MCF 10A (cell line): ENCODE measurements around the gene CITED2. TPM values are rescaled to one million over a fixed set of nuclear protein-coding genes. Genes with fewer than 3 reads are reported as not detected.

Experiments used
- Bru-seq: library from RNA; stranded (reverse); fragments of 400-500 nt; gene quantifications from one replicate; lab custom pipeline; 2021; lab: Mats Ljungman, UMichigan
- BruChase-seq, 2 experiments: library from RNA; stranded (reverse); fragments of 400-500 nt; gene quantifications; one replicate each; lab custom pipeline; 2021; lab: Mats Ljungman, UMichigan
- BruUV-seq: library from RNA; stranded (reverse); fragments of 400-500 nt; replicated peaks from 2 replicates; lab custom pipeline; 2021; lab: Mats Ljungman, UMichigan
- CTCF ChIA-PET: fragments of 300-600 bp; sonication (Branson Sonifier 250); formaldehyde crosslinking; extraction: SDS; loops from one replicate; lab custom pipeline; 2021; ENCODE audit warnings: antibody characterized with exemption, inconsistent platforms; lab: Yijun Ruan, JAX
- POLR2A ChIA-PET: fragments of 300-600, 350-650 bp; sonication (Branson Sonifier 250); formaldehyde crosslinking; extraction: SDS; loops from one replicate; lab custom pipeline; 2020; ENCODE audit warnings: antibody characterized with exemption, inconsistent platforms; lab: Yijun Ruan, JAX
- DNase-seq: peaks from one replicate; pipeline ENCODE4 v3.0.0-alpha.2; 2018; ENCODE audit not compliant: unreplicated experiment
- H3K27ac Mint-ChIP-seq: one replicate; pipeline ENCODE4 v1.8.0; 2022; ENCODE audit warnings: mild to moderate bottlenecking, low read depth, mixed read lengths; ENCODE audit not compliant: unreplicated experiment
- H3K27me3 Mint-ChIP-seq: one replicate; pipeline ENCODE4 v1.8.0; 2022; ENCODE audit warnings: mixed read lengths; ENCODE audit not compliant: insufficient read depth, unreplicated experiment
- H3K36me3 Mint-ChIP-seq: one replicate; pipeline ENCODE4 v1.8.0; 2022; ENCODE audit warnings: mild to moderate bottlenecking, moderate library complexity, mixed read lengths; ENCODE audit not compliant: insufficient read depth, unreplicated experiment
- H3K4me1 Mint-ChIP-seq: one replicate; pipeline ENCODE4 v1.8.0; 2022; ENCODE audit warnings: mixed read lengths; ENCODE audit not compliant: insufficient read depth, unreplicated experiment
- H3K4me3 Mint-ChIP-seq: one replicate; pipeline ENCODE4 v1.8.0; 2022; ENCODE audit warnings: mild to moderate bottlenecking, moderate library complexity, mixed read lengths; ENCODE audit not compliant: unreplicated experiment
- H3K9me3 Mint-ChIP-seq: one replicate; pipeline ENCODE4 v1.8.0; 2022; ENCODE audit warnings: mixed read lengths; ENCODE audit not compliant: unreplicated experiment
- intact Hi-C: fragments of 100-400 bp; cut with micrococcal nuclease; formaldehyde crosslinking; loops from 2 replicates; pipeline ENCODE4 v1.14.1; 2022
- long read RNA-seq: library from polyadenylated mRNA; stranded (forward); transcript quantifications from one replicate; pipeline ENCODE4 v2.0.0, GENCODE V29; 2022
- total RNA-seq: library from RNA; stranded (reverse); gene quantifications from 2 replicates; pipeline ENCODE4 v1.2.3, GENCODE V29; 2022
- TF ChIP-seq, protein P1 (sequence below): fragments of 200-600 bp; IDR thresholded peaks from one replicate; pipeline ENCODE4 v1.8.0; 2022; ENCODE audit warnings: antibody characterized with exemption, mild to moderate bottlenecking; ENCODE audit not compliant: unreplicated experiment

Gene CITED2, protein sequence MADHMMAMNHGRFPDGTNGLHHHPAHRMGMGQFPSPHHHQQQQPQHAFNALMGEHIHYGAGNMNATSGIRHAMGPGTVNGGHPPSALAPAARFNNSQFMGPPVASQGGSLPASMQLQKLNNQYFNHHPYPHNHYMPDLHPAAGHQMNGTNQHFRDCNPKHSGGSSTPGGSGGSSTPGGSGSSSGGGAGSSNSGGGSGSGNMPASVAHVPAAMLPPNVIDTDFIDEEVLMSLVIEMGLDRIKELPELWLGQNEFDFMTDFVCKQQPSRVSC
- total RNA-seq: 50.4 and 62.0 TPM in 2 replicates
- percentile 98 among the genes with signal in this experiment for Bru-seq, nascent RNA
- BruChase-seq, experiment 1, labeled RNA remaining after a 6-hour chase: percentile 57 among the genes with signal in this experiment
- BruChase-seq, experiment 2, labeled RNA remaining after a 2-hour chase: percentile 96 among the genes with signal in this experiment
- long read RNA-seq, transcript CITED2-201 (2 exons, 2,354 nt): major isoform, 6 of 7 reads
- long read RNA-seq, partial matches to known transcripts: 0 of 7 reads
- long read RNA-seq, other reads (novel, unspliced or antisense): 1 of 7 reads

DNA sequence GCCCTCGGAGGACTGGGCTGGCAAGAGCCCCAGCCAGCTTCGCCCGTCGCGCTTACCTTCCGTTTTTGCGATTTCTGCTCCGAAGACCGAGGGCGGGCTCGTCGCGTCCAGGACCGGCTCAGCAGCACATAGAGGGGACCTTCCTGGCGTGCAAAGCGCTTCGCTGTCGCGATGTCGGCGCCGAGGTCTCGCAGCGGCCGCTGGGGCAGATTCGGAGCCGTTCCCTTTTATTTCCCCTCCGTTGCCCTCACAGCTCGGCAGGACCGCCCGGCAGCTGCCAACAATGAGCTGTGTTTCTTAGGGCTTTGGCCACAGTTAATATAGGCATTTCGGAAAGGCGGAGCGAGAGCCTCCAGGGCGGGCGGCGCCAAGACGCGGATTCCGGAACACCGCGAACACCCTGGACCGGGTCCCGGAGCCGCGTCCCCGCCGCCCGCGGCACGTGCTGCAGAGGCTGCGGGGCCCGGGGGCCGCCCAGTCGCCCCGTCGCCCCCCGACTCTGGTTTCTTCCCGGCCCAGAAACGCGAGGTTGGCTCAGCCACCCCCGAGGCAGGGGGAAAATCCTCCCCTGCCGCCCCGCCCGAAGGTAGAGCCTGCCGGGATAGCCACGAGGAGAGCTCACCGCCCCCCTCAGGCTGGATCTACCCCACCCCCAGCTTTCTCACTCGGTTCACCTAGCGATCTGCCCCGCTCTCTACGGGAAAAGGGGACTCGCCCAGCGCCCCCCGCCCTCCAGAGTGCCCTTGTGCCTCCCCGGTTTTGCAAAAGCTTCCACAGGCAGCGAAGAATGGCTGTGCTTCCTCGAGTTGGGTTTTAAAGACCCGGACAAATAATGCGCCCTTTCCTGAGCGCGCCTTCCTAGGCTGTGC, at the start of gene CITED2:
TSS of gene CITED2 (minus strand) at position 292 of the 869 bp plus-strand sequence. CDS start 704 bp downstream, outside the sequence.
- Mint-ChIP-seq H3K9me3 (no peaks in the 10 kb centered on the region), H3K4me1 (peaks cover 41% of the 10 kb centered on the region), H3K4me3 (peak within 1 kb of the TSS; percentile 97), H3K27me3 (no peaks in the 10 kb centered on the region), H3K27ac (peak within 1 kb of the TSS; percentile 97), H3K36me3 (peaks cover 56% of the 10 kb centered on the region)
- CTCF ChIA-PET: interaction anchor here (0.6 to 1.8 kb wide), 22 partner anchors 63 to 1613 kb away, joined by 3 to 7 read pairs (median 4); no protein-coding TSS in a partner anchor
- BruUV-seq: no TSS peak
- TF ChIP-seq, protein P1, sequence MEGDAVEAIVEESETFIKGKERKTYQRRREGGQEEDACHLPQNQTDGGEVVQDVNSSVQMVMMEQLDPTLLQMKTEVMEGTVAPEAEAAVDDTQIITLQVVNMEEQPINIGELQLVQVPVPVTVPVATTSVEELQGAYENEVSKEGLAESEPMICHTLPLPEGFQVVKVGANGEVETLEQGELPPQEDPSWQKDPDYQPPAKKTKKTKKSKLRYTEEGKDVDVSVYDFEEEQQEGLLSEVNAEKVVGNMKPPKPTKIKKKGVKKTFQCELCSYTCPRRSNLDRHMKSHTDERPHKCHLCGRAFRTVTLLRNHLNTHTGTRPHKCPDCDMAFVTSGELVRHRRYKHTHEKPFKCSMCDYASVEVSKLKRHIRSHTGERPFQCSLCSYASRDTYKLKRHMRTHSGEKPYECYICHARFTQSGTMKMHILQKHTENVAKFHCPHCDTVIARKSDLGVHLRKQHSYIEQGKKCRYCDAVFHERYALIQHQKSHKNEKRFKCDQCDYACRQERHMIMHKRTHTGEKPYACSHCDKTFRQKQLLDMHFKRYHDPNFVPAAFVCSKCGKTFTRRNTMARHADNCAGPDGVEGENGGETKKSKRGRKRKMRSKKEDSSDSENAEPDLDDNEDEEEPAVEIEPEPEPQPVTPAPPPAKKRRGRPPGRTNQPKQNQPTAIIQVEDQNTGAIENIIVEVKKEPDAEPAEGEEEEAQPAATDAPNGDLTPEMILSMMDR: no peak
- intact Hi-C loops: loop anchor here (1.0 to 10.0 kb wide), 18 partner anchors 34 to 1547 kb away; no protein-coding TSS in a partner anchor
- POLR2A ChIA-PET: interaction anchor here (0.5 to 6.6 kb wide), 101 partner anchors 9 to 1547 kb away, joined by 3 to 83 read pairs (median 5); partner anchors contain the start of gene CCDC28A
- peak; percentile 95 for DNase-seq

DNA sequence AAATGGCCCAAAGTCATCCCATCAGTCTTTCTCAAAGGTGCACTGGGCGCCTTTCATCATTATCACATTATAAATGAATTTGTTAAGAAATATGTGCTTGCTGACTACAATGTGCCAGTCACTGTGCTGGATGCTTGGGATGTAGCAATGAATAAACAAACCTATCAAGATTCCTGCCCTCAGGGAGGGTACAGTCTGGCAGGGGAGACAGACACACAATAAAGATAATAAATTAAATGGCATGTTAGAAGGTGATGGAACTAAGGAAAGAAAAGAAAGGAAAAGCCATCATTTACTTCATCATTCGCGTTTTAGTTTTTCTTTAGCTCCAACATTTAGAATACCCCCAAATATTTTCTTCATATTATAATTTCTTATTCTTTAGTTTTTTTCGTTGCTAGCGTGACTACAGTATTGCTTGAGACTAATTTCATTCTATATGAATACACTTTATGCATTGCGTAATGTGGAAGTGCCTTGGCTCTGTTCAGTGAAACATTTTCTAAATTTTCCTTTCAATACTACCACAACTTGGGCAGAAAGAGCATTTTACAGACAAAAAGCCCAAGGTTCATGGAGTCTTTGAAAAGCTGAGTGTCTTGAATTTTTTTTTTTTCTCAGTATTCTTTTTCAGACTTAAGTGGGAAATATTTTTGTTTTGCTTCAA, 48.7 kb upstream of the CITED2 start:
- Mint-ChIP-seq H3K36me3 (no peaks in the 10 kb centered on the region), H3K9me3 (no peaks in the 10 kb centered on the region), H3K27me3 (no peaks in the 10 kb centered on the region), H3K27ac (no peak overlapping the region), H3K4me3 (no peak overlapping the region), H3K4me1 (peaks cover 15% of the 10 kb centered on the region)
- BruUV-seq: no TSS peak
- ChIA-PET CTCF (interaction anchor here (0.6 kb wide), 1 partner anchor 527 kb away, joined by 3 read pairs; no protein-coding TSS in a partner anchor), POLR2A (interaction anchor here (0.6 to 1.0 kb wide), 2 partner anchors 16 to 47 kb away, joined by 3 read pairs; no protein-coding TSS in a partner anchor)
- intact Hi-C loops: no loop called here
- TF ChIP-seq, protein P1: no peak
- DNase-seq: no peak

DNA sequence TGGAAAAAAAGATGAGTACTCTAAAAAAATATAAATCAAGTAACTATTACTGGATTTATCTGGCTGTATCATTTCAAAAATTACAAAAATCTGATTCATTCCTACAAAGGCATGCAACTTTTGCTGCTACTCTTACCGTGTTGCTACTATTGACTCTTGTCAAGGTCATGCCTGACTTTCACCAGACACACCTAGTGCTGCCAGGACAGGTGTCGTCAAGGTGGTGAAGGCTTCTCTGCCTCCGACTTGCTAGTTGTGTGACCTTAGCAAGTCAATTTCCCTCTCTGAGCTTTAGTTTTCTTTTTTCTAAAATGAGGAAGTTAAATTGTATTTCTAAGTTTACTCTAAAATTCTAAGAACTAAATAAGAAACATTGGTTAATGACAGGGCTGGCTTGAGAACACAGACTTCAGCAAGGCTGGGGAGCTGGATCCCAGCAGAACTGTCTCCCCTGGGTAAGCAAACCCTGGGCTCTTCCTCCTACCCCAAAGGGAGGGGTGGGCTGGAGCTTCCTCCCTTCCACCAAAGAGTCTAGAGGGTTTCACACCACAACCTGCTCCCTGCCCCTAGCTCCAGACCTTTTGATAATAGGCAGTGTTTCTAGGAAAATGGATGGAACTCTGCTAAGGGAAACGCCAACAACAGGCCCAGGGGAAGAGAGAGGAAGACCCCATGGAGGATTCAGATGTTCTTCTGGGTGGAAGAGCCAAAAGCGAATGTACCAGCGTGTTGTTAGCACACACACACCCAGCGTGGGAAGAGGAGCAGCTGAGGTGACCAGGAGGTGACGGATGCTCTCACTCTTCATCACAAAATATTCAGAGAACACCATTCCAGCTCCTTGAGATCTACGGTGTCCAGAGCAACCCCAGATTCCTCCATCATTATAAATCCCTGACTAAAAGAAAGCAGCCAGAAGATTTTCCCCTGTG, 47.9 kb upstream of the CITED2 start:
- TF ChIP-seq, protein P1: no peak
- BruUV-seq: no TSS peak
- no peaks in the 10 kb centered on the region for H3K27me3 Mint-ChIP-seq
- no peak overlapping the region for H3K27ac Mint-ChIP-seq
- POLR2A ChIA-PET: interaction anchor here (0.6 to 1.0 kb wide), 2 partner anchors 17 to 46 kb away, joined by 3 read pairs; no protein-coding TSS in a partner anchor
- peaks cover 15% of the 10 kb centered on the region for H3K4me1 Mint-ChIP-seq
- no peaks in the 10 kb centered on the region for H3K36me3 Mint-ChIP-seq
- H3K9me3 Mint-ChIP-seq: no peaks in the 10 kb centered on the region
- intact Hi-C loops: no loop called here
- DNase-seq: no peak
- no peak overlapping the region for H3K4me3 Mint-ChIP-seq
- CTCF ChIA-PET: interaction anchor here (1.2 kb wide), 1 partner anchor 829 kb away, joined by 3 read pairs; no protein-coding TSS in a partner anchor
